DMS114 treated with DMSO at 0.1 percent for 48 hours (cell line): ENCODE measurements around the gene SEPTIN8.

Source experiments
- DNase-seq: peaks from one replicate; lab custom pipeline; 2025; ENCODE audit not compliant: unreplicated experiment; lab: John Stamatoyannopoulos, UW

Gene SEPTIN8

DNA sequence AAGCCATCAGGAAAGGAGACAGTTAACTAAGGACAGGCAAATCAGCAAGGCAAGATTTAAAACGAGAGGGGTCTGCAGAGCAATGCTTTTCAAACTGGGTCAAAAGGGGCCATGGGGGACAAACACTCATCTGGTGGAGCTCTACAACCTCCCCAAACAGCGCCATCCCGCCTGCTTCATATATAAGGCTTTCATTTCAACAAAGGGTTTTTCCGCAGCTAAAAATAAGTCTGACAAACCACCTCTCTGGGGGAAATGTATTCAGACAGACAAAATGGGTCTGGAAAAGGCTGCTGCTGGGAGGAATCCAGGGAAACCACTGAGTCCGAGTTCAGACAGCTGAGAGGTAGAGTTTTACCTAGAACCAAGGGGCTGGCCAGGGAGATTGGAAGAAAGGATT lies 8.3 kb upstream of the SEPTIN8 start:
- DNase-seq: no peak

DNA sequence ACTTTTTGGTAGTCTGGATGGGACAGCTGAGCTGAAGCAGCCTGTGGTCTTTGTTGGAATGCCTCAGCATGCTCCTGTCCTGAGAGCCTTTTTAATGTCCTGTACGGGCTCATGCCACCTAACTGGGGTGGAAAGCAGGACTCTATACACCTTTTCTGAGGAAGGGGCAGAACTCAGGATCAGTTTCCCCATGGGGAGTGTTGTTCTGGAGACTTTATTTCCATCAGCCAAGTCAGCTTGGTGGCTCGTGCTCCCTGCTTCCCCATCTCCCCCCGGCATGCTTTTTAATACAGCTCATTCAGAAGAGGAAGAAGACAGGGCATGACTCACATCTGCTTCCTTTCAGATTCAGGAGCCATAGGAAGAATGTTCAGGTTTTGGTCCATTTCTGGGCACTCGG lies 5.1 kb upstream of the SEPTIN8 start:
- no peak for DNase-seq

DNA sequence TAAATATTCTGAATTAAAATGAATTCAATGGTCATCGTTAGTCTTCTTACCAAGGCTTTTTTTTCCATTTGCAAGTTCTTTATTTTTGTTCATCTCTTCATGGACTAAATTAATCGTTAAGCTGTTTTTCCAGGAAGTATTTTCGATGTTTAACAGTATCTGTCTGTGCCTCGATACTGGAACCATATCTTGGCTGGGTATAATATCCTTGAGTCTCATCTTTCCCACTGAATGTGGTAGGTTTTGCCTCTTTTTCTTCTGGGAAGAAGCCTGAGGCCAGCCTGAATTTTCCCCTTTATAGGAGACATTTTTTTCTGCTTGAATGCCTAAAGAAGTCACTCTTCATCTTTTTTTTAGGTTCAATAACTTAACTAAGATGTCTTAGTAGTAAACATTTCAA lies 4.0 kb upstream of the SEPTIN8 start:
- DNase-seq: no peak

DNA sequence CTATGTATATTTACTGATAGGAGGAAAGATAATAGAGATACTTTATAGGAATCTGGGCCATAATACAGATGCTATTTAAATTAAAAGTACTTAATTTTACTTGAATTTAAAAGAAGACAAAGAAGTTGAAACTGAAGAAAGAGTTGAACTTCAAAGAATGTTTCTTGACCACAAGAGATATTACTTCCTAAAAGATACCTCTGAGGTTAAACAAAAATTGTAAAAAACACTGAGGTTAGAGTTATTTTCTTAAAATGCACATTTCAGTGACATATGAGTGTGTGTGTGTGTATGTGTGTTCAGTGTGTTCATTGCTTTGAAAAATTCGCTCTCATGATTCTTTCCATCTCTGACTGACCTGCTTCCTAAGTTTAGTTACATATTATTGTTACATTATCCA lies 3.5 kb upstream of the SEPTIN8 start:
- DNase-seq: no peak

DNA sequence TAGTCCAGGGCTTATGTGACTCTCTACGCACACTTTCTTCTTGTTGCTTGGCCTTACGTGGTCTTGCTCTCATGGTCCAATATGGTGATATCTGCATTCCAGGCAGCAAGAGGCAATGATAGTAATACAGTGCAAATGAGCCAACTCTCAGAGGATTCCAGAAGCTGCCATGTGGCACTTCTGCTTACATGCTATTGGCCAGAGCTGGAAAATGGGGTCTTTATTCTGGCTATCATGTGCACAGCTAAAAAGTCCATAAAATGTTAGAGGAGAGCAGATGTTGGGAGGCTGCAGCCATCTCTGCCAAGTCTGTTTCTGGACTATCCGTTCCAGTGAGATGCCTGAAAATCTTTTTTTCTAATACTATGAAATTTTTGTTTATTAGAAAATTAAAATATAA lies 2.9 kb upstream of the SEPTIN8 start:
- DNase-seq: no peak

DNA sequence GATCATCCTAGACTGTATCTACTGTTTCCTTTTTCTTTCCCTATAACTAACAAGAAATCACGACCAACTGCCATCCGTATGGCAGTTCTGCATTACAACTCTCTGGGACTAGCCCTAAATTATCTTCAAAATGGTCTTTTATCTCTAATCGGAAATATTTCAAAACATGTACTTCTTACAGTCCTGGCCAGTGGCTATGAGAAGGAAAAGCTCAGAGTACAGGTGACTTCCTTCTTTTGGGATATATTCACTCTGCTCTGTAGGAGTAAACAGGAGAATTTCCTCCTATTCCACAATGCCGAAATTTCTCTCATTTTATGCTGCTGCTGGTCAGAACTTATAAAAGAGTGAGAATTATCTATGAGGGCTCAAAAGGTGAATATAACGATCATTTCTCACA lies 1.8 kb upstream of the SEPTIN8 start:
- DNase-seq: no peak

DNA sequence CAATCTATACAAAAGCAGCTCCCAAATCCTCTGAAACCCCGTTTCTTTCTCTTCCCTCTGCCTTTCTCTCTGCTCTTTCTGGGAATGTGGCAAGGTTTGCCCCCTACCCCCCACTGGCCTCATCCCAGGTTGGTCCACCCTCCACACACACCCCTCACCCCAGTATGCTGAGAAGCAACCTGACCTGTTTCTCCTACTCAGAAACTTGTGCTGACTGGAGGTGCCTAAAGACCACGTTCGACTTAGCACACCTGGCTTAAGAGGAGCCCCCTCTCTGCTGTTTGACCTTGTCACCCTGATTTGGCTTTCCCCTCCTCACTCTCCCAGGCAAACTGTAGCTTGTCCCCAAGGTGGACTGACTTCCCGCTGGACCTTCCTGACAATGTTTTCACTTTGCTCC lies 1.1 kb upstream of the SEPTIN8 start:
- no peak for DNase-seq

DNA sequence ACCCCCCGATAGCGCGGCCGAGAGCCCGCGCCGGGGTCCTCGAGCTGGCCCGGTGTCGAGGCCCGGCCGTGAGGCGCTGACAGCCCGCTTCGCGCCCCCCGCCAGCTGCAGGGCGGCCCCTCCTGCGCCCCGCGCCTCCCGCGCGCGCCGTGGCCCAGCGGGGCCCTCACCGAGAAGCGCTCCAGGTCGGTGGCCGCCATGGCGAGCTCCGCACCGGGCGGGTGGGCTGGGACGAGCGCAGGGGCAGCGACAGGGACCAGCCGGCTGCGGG lies 166 bp downstream of the SEPTIN8 start:
- no peak for DNase-seq

DNA sequence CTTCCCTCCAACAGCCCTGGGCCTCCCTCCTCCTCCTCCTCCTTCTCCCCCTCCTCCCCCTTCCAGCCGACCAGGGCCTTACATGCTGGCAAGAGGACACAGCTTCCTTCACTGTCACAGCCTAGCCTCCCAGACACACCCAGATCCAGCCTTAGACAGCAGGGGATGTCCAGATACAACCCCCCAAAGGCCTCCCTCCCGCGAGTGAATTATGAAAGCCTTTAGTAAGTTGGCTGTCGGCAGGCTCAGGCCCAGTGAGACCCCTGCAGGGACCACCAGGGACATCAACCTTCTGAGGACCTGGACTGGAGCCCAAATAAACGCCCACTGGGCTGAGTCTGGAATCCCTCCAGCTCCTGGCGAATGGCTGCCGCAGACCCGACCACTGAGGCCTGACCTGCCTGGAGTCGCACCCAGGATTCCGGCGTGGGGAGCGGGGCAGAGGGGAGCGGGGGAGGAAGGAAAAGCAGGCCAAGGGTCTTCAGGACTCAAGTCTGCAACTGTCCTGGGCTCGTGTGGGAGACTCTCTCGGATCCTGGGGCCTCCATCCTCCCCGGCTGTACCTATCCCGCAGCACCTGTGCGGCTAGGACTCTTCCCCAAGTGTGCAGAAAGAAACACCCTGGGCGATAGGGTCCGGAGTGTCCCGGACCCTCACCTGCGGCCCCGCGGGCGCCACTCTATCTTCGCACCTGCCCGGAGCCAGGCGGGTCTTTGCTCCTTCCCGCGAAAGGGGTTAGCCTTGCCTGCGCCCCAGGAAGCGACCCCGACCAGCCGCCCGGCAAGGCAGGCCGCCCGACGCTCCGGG lies 705 bp downstream of the SEPTIN8 start:
- peak; percentile 16 for DNase-seq

DNA sequence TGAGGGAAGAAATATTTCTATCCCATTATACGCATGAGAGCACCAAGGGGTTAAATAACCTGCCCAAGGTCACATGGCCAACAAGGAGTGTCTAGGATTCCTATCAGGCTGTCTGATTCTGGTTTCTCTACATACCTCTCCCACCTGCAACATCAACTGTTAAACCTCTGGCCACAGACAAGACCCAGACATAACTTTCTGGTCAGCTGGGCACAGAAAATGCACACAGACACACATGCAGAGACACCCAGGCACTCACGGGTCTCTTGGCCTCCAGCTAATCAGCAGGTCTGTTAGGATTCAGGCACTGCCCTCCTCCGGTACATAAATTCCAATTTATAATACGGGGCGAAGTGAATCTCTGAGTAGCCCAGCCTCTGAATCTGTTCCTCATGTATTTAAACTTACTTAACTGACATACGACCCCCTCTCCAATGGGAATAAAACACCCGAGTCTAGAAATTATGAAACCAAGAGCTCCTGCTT lies 1.5 kb downstream of the SEPTIN8 start:
- no peak for DNase-seq

DNA sequence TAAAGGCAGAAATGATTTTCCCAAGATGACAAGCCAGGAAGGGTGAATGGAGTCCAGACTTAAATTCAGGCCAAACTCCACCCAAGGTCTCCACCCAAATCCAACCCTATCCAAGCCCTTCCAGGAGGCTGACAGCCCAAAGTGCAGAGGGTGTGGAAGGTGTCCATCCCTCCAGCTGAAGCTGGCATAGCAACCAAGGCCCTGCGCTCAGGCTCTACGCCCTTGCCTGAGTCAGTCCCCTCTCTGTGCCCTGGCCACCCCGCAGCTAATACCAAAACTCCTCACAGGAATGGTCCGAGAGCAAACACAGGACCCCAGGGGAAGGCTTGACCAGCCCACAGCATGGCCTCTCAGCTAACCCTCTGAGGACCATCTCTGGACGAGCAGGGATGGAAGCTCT lies 2.1 kb downstream of the SEPTIN8 start:
- no peak for DNase-seq

DNA sequence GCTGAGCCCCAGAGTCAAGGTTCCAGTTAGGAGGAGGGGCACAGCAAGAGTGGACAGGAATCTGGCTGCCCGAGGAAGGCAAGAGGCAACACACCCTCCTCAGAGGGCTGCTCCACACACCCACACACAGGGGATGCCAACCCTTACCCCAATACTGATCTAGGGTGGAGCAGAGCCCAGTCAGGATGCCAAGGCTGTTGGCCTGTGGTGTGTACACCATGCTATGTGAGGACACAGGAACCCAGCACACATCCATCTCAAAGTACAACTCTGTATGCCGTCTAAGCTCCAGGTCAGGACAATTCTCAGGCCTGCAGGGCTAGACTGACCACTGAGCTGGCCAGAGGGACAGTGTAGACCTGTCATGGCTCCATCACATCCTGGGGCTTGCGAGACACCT lies 2.6 kb downstream of the SEPTIN8 start:
- DNase-seq: no peak

DNA sequence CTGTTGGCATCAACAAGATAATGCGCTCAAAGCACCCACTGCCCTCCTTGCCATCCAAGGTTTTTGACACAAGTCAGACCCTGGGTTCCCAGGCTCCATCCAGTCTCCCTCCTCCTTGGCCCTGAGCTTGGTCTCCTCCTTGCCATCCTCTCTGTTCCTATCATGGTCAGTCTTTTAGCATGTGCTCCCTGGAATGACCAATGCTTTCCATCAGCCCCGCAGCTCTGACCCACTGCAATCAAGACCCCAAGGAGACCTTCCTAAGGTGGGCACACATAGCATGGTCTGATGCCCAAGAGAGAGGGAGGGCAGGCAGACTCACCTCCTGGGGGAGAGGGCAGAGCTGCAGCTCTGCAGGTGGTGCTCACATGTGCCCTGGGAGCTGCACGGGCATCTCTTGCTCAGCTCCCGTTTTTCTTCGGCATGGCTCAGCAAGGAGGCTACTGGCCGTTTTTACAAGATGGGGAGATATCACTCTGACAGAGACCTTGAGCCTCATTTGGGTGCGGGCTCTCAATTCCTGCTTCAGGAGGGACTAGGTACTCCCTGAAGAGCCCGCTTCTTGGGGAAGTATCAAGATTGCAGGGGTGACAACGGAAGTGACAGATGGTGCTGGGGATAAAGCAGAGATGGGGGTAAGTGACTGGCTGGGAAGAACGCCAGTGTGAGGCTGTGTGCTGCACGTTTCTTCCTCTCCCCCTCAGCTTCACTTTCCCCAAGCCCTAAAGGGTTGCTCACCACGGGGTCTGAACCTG lies 3.3 kb downstream of the SEPTIN8 start:
- DNase-seq: no peak

DNA sequence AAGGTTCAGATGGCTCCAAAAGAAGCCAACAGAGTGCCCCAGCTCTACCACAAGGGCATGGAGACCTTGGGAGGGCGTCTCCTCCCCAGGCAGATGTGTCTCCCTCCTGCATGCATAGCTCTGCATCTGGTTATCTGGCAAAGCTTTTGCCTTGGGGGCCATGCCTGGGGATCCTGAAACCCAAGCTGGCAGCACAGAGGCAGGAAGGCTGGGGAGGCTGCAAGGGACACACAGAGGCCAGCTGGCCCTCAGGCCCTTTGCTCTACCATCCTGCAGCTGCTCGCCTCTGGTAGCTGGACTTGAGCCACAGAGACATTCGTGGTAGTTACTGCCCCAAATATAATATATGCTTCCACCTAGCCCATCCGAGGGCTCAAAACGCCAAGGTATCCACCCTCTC lies 3.9 kb downstream of the SEPTIN8 start:
- DNase-seq: no peak

DNA sequence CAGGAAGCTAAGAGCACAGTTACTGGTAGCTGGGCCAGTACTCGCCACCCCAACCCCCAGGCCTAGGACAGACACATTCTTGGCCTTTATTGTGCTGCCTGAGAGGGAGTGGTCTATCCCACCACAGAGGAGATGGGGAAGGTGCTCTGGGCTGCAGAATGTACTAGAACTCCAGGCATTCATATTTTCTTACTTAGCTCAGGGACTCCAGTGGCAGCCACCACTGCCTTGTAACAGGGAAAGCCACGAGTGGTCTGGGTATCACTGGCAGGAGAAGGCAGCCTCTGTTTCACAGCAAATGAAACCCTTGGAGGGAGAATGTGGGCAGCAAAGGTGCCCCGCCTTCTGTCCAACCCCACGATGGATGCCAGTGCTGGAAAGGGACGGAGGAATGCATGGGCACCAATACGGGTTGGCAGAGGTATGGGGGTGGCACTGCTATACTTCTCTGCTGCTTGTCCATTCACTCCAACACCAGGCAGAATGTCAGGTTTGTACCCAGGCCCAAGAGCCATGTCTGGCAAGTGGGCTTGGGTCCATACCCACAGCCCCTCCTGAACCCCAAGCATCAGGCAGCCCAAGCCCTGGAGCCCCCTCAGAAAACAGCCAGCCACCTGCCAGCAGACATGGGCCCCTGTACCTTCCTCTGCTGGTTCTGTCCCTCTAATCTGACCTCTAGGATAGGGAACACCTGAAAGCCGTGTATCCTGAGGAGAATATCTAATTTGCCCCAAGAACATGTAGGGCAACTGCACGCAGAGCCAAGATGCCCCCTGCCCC lies 4.6 kb downstream of the SEPTIN8 start:
- DNase-seq: no peak

DNA sequence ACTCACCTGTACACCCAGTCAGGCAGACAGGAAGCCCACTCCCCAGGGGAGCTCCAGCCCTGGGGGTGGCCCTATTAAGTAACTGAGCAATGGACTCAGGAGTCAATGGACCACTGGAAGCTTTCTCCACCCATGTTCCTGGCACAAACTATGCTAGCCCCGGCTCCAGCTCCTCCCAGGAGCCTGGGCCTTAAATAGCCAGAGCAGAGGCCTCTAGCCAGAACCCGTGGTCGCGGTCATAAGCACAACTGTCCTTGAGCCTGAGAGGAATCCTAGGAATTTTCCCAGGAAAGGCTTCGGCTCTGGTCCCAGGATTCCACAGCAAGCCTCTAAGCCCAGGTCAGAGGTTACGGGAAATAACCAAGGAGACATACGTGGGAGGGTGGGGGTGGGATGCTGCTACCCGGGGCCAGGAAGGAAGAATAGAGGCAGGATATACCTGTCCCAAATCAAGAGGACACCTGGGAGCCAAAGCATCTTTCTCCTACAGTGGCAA lies 5.5 kb downstream of the SEPTIN8 start:
- DNase-seq: no peak

DNA sequence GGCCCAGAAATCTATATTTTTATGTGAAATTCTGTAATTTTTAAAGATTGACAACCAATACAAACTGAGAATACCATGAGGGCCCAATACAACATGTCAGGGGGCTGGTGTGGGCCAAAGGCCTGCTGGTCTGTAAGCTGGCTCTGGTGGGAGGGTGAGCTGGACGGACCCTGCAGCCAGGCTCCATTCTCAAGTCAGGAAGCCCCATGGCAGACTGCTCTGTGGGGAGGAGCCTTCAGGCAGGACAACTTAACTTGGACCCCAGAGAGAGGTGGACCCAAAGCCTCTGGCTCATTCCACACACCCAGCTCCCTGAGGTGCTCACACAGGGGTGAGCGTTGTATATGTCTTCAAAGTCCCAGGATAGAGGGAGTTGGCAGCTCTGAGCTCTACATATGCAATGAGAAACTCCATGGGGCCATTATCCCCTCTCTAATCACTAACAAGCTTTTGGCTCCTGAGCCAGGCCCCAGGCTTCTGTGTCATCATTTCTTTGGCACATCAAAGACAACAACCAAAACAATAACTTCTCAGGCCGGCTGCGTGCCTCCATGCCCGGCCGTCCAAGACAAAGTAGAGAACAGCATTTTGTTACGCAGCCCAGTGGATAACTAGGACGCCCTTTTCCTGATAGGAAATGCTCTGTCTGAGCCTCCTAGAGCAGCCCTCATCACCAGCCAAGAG lies 6.4 kb downstream of the SEPTIN8 start:
- DNase-seq: no peak

DNA sequence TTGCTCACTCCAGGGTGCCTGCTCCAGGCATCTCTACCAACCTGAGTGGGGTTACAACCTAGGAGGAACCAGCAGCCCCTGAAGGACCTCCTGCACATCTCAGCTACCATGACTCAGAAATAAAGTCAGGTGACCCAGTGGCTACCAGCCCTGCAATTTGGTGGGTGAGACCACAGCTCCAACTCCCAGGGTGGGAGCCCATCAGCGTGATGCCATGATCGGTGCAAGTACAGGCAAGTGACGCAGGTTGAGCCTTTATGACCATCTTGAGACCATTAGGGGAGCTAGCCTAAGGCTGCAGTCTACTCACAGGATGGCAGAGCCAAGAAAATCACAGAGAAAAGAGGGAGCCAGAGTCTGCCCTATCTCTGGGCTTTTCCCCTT lies 8.6 kb downstream of the SEPTIN8 start:
- DNase-seq: no peak

DNA sequence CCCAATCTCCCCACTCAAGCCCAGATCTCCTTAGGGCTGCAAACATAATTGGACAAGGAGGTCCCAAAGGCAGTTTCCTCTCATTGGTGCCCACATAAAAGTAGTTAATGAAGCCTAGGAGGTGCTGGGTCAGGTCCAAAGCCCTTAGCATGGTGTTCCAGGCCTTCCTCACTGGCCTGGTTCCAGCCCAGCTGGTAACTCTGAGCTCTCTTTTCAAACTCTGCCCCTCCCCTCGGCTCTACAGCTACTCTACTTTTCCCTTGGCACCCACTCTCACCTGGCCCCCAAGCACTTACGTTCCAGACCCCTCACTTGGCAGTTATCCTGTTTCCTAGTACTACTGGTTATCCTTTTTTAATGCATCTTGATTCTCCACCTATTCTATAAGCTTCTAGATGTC lies 9.9 kb downstream of the SEPTIN8 start:
- DNase-seq: no peak

DNA sequence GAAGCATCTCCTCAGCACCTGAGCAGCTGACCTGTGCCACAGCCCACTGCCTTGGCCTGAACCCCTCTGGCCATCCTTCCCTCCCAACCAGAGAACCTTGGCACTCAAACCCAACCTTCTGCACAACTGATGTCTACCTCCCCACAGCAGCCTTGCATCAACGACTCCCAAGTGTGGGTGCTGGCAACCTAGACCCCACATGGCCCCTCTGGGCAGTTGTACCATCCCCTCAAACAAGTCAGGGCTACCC lies 10.3 kb downstream of the SEPTIN8 start:
- DNase-seq: no peak

DNA sequence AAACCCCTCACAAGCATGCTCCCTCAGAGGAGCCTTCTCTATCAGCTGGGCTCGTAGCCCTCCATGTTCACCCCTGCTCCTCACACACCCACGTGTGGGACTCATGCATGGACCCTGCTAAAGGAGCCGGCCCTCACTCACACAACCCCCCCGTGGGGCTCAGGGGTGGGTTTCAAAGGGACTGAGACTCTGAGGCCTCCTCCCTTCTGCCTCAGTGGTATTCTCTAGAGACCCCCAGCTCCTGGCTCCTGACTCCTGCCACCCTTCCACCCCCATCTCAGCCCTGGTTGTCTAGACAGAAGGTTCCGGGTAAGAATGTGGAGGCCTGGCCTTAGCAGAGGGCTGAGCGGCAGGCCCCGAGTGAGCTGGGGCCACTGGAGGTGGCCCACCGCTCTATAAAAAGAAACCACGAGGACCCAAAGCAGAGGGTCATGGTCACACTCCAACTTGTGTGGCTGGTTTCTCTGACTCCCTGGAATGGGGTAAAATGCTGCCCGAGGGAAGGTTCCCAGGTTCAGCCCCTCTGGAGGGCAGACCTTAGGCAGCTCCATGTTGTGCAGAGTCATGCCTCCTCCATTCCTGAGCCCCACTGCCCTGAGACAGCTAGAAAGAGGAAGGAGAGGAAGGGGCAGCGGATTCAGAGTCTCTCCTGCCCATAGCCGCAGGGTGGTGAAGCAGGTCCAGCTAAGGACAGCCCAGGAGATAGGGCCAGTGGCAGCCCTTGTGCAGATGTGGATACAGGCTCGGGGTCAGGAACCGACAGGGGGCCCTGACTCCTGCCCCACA lies 10.8 kb downstream of the SEPTIN8 start:
- DNase-seq: no peak
